ENCODE data around the gene HGFAC.

Gene HGFAC

GRCh38 chr4:3476936-3477749 lies 35.4 kb downstream of the HGFAC start:
- DNase-seq: no peak

- no peak for DNase-seq
Observed at GRCh38 chr4:3477750-3478430, 36.1 kb downstream of the HGFAC start.

GRCh38 chr4:3478446-3479357 lies 36.9 kb downstream of the HGFAC start:
- DNase-seq: no peak

GRCh38 chr4:3479358-3480101 lies 37.8 kb downstream of the HGFAC start:
- no peak for DNase-seq

GRCh38 chr4:3480528-3481112 lies 38.9 kb downstream of the HGFAC start:
- DNase-seq: peak in 1 of 2 experiments; percentile 19

GRCh38 chr4:3481113-3481531 lies 39.4 kb downstream of the HGFAC start:
- DNase-seq: no peak

- DNase-seq: no peak
Observed at GRCh38 chr4:3481783-3482393, 40.1 kb downstream of the HGFAC start.

- DNase-seq: no peak
Observed at GRCh38 chr4:3482707-3483106, 40.9 kb downstream of the HGFAC start.

GRCh38 chr4:3483471-3483921 lies 41.7 kb downstream of the HGFAC start:
- no peak for DNase-seq

- DNase-seq: no peak
Observed at GRCh38 chr4:3484057-3484973, 42.5 kb downstream of the HGFAC start.

GRCh38 chr4:3485011-3485791 lies 43.4 kb downstream of the HGFAC start:
- no peak for DNase-seq

GRCh38 chr4:3485886-3486540 lies 44.2 kb downstream of the HGFAC start:
- DNase-seq: no peak

- DNase-seq: no peak
Observed at GRCh38 chr4:3486541-3487540, 45.1 kb downstream of the HGFAC start.

GRCh38 chr4:3487861-3488260 lies 46.1 kb downstream of the HGFAC start:
- DNase-seq: no peak

GRCh38 chr4:3488820-3489219 lies 47.1 kb downstream of the HGFAC start:
- no peak for DNase-seq

GRCh38 chr4:3489451-3489962 lies 47.7 kb downstream of the HGFAC start:
- no peak for DNase-seq

- no peak for DNase-seq
Observed at GRCh38 chr4:3491681-3492405, 50.1 kb downstream of the HGFAC start.
